HG03095 (cell line): ENCODE results near the gene MTX1.
A peak's percentile ranks its signal among the peaks of the same experiment; 100 is the strongest.
"Not testable (repeated sequence)": the region's sequence is repeated elsewhere in the genome, so short reads cannot be mapped to it uniquely, and the experiment has no call there.

Experiments used
- ATAC-seq: cut with Tn5 transposase; IDR thresholded peaks from one replicate; pipeline ENCODE4 v1.9.1; 2021; ENCODE audit warnings: moderate library complexity; ENCODE audit not compliant: unreplicated experiment

Gene MTX1, protein sequence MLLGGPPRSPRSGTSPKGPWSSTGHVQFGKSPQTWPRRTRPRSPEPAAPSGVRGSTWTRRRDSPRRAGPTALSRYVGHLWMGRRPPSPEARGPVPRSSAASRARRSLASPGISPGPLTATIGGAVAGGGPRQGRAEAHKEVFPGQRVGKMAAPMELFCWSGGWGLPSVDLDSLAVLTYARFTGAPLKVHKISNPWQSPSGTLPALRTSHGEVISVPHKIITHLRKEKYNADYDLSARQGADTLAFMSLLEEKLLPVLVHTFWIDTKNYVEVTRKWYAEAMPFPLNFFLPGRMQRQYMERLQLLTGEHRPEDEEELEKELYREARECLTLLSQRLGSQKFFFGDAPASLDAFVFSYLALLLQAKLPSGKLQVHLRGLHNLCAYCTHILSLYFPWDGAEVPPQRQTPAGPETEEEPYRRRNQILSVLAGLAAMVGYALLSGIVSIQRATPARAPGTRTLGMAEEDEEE

DNA sequence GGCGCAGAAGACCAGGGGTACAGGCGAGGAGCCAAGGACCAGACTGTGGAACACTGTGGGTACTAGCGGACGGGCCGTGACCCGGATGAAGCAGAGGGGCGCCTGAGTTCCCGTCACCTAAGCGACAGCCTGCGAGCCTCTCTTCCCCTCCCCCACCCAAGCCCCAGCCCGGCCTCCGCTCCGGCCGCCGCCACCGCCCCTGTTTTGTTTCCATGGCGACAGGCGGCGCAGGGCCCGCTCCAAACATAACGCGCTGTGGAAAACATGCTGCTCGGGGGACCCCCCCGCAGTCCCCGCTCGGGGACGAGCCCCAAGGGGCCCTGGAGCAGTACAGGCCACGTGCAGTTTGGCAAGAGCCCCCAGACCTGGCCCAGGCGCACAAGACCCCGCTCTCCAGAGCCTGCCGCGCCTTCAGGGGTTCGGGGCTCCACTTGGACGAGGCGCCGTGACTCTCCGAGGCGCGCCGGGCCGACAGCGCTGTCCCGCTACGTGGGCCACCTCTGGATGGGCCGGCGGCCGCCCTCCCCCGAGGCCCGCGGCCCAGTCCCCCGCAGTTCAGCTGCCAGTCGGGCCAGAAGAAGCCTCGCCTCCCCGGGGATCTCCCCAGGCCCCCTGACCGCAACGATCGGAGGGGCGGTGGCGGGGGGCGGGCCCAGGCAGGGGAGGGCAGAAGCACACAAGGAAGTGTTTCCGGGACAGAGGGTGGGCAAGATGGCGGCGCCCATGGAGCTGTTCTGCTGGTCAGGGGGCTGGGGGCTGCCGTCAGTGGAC lies at the start of gene MTX1:
TSS of gene MTX1 (plus strand) at position 155 of the 771 bp plus-strand sequence. CDS start at position 265, 110 bp downstream.
- ATAC-seq: peak; percentile 59

DNA sequence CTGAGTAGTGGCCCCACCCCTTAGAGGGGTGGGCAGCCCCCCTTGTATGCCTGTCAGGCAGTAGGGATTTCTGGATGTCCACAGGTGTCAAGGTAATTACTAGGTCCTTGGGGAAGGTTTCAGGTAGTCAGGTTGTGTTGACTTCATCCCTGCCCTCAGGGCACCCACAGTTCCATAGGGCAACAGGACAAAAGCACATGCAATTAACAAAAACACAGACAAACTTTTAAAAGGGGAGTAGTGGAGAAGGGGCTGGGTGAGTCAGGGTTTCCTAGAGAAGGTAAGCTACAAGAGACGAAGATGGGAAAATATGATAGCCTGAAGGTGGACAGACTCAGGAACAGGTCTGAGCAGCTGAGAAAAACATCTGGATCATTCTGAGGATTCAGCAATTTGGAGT lies 49.5 kb upstream of the MTX1 start:
- no peak for ATAC-seq

DNA sequence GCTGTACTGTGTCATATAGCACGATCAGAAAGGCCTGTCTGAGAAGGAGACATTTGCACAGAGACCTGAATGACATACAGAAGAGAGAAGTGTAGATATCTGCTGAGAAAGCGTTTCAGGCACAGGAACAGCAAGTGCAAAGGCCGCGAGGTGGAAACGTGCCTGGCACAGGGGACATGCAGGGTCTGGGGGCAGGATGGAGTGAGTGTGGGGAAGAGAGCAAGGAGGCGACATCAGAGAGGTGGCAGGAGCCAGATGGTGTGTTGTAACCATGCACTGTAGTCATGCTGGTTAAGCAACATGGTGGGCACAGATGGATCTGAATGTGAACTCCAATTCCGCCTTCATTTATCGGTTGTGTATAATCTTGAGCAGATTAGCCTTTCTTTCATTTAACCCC lies 48.4 kb upstream of the MTX1 start:
- ATAC-seq: no peak

DNA sequence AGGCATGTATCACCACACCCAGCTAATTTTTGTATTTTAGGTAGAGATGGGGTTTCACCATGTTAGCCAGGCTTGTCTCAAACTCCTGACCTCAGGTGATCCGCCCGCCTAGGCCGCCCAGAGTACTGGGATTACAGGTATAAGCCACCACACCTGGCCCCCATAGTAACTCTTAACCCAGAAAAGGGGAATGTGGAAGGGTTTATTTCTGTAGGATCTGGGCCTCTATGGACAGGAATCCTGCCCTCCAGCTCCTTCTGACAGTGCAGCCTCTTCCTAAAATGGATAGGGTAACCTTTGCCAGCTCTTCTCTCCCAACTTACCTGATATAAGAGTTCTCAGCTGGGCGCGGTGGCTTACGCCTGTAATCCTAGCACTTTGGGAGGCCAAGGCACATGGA lies 45.9 kb upstream of the MTX1 start:
- ATAC-seq: not testable (repeated sequence)

DNA sequence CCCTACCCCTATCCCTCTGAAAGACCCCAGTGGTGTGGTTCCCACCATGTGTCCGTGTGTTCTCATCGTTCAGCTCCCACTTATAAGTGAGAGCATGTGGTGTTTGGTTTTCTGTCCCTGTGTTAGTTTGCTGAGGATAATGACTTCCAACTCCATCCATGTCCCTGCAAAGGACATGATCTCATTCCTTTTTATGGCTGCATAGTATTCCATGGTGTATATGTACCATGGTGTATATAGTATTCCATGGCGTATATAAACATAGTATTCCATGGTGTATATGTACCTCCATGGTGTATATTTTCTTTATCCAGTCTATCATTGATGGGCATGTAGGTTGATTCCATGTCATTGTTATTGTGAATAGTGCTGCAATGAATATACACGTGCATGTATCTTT lies 44.7 kb upstream of the MTX1 start:
- not testable (repeated sequence) for ATAC-seq

DNA sequence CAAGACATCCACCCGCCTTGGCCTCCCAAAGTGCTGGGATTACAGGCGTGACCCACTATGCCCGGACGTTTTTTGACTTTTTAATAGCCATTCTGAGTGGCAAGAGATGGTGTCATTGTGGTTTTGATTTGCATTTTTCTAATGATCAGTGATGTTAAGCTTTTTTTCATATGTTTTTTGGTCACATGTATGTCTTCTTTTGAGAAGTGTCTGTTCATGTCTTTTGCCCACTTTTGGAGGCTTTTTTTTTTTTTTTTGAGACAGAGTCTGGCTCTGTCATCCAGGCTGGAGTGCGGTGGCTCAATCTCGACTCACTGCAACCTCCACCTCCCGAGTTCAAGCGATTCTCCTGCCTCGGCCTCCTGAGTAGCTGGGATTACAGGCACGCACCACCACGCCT lies 43.9 kb upstream of the MTX1 start:
- not testable (repeated sequence) for ATAC-seq

DNA sequence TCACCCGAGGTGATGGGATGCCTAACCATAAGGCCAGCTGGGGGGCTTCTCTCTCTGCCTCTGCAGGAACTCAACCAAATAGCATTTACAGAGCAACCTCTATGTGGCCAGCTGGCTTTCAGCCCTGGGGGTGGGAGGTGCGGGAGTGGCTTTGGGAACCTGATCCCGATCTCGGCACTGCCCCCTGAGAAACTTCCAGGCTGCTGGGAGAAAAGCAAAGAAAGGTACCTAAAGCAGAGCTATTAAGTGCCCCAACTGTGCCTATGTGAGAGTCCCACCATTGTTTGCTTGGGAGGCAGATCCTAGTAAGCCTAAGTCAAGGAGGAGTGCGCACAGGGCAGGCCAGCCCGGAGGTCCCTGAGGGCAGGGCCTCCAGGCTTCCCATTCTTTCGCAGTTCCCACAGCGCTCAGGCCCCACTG lies 42.4 kb upstream of the MTX1 start:
- no peak for ATAC-seq

DNA sequence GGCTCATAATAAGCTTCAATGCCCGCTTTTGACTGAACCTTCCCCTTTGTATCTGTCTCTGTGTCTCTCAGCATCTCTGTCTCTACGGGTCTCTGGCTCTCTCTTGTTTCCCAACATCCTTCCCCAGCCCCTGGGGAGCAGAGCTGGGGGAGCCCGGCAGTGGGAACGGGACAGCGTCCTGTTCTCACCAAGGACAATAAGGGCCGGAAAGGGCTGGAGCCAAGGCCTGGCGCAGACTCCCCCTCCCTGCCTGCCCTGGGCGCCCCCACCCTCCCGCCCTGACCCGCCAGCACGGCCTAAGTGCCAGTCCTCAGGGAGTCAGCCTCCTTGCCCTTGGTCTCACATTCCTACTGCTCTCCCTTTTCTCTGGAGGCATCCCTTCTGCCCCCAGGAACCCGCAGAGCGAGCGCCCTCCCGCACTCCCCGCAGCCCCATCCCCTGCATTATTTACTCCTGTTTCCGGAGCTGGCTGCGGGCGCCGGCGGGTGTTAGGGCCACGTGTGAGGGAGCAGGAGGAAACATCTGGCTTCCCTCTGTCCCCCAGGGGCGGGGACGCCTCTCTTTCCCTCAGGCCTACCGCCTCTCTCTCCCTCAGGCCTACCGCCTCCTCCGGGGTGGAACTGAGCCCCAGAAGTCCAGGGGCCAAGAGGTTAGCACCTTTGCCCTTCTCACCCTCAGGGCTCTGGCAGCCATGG lies 41.9 kb upstream of the MTX1 start:
- no peak for ATAC-seq

DNA sequence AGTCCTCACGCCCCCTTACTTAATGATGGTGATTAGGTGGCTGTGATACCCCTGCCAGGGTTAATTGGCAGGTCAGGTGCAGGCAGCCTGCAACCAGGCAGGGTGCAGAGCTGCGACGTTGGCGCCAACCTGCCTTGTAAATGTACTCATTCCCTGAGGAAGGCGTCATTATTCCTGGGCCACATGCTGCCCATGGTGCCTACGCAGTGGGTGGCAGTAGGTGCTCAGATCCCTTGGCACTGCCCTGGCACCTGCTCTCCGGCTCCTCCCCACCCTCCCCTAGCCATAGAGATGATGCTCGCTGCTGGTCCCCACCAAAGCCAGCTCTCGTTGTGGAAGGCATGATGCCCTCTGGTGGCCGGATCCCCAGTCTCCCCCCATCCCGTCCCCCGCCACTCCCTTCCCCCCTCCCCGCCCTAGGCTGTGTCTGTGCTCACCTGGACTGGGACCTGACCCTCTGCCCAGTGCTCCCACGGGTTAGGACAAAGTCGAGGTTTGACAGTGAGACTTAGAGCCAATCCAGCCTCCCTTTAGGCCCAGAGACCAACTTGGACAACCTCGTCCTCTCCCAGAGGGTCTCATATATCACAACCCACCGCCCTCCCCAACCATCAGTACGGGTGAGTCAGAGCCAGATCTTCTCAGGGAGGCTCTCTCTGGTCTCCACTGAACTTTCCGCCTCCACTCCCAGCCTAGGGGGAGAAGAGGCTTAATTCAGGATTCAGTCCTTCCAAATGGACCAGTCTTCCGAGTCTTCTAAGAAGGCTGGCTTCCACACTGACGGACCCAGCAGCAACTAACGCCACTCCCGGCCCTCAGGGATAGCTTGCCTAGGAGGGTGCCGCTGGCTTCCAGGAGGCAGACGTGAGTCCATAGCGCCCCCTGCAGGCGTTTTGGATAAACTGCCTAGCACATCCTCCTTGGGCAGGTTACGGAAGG lies 41.1 kb upstream of the MTX1 start:
- ATAC-seq: no peak

DNA sequence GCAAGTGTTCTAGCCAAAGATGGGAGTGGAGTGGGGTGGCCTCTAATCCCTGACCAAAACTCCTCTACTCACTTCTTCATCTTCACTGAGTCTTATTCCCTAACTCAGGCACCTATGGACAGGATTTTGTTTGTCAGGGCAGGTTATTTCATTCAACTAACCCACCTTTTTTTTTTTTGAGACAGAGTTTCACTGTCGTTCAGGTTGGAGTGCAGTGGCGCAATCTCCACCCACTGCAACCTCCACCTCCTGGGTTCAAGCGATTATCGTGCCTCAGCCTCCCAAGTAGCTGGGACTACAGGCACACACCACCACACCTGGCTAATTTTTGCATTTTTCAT lies 40.4 kb upstream of the MTX1 start:
- not testable (repeated sequence) for ATAC-seq

DNA sequence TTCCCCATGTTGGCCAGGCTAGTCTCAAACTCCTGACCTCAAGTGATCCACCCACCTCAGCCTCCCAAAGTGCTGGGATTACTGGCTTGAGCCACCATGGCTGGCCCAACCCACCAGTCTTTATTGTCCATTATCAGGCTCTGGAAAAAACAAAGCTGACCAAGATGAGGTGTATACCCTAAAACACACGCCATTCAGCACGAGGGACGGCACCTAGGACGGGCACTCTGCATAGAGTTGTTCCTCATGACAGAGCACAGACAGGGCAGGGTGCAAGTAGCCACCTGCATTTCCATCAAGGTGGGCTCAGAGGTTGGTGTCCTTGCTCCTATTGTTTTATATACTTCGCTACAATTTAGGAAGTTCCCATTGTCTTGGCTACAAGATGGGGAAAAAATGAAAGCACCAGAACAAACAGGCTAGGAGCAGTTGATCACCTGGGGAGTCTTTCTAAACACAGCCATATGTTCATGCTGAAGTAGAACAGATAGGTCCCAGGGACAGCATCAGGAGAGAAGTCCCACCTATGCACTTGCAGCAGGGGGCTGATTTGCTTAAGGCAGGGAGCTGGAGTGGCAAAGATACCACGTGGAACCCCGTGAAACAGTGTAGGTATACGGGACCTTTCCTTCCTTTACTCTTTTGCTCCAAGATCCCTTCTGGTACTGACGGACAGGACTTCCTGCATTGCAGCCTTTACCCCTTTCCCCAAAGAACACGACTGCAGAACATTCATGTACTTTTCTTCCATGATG lies 39.9 kb upstream of the MTX1 start:
- ATAC-seq: no peak

DNA sequence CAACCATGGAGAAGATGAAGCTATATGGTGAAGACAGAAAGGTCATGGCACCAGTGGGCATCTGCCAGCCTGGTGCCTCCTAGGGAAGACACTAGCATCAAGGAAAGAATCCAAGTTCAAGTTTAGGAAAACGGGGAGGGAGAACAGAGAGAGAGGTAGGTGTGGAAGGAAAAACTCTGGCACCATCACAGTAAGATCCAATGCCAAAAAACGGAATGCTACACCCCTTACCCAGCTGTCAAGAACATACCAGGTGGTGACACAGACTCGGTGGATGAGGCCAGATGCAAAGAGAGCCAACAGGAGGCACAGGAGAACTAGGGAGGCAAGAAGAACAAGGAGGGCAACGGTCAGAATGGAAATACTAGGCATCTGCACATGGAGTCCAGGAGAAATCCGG lies 39.0 kb upstream of the MTX1 start:
- no peak for ATAC-seq

DNA sequence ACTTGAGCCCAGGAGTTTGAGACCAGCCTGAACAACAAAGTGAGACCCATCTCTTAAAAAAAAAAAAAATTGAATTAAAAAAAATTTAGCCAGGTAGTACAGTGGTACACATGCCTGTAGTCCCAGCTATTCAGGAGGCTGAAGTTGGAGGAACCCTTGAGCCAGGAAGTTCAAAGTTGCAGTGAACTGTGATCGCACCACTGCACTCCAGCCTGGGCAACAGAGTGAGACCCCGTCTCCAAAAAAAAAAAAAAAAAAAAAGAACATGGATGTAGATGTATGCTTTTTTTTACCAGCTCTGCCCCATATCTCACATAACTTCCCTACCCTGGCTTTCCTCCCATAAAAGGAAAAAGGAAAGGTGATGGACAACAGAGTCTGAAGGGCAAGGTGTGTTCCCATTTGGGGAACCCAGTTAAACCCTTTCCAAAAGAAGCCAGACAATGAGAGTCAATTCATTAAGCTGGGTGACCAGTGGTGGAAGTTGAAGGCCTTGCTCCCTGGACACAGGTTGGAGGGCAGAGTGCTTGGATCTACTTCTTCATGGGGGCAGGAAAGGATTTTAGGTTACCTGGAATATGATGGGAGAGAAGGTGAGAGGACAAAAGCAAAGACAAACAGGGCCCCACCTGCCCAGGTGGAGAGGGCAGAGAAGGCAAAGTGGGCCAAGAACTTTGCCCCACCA lies 38.3 kb upstream of the MTX1 start:
- ATAC-seq: no peak

DNA sequence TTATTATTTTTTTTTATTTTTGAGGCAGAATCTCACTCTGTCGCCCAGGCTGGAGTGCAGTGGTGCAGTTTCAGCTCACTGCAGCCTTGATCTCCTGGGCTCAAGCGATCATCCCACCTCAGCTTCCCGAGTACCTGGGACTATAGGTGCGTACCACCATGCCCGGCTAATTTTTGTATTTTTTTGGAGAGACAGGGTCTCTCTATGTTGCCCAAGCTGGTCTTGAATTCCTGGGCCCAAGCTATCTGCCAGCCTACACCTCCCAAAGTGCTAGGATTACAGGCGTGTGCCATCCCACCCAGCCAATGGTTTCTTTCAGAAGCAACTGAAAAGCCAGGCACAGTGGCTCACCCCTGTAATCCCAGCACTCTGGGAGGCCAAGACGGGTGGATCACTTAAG lies 37.7 kb upstream of the MTX1 start:
- ATAC-seq: no peak

DNA sequence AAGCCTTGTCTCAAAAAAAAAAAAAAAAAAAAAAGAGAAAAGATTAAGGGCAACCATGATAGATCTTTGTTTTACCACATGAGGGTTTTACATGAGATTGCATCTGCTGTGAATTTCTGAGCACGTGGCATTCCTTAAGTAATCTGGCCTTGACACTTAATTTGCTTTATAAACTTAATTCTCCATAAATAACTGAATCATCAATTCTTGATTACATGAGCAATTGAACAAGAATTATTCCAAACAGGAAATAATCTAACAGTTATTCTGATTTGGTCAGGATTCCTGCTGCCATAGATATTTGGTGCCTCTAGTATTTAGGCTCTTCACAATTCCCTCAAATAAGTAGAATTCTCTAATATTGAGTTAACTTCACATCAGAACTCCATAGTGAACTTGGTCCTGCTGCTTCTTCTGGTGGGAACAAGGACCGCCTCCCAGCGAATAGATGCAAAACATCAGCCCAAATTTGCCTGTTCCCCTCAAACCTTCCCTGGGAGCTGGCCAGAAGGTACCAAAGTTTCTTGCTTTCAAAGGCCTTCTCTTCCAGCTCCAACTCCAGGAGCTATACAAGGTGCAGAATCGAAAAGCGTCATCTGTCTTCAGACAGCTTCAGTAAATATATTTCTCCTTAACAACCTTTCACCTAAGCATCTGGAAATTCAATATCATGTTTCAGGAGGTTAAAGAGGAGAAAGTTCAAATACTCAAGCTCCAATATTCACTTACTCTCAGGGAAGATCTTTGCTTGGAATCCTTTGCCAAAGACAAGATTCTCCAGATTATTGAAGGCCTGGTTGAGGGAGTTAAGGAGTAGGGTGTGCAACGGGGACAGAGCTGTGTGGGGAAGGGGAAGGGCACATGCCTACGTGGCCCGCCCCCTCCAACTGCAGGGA lies 36.4 kb upstream of the MTX1 start:
- ATAC-seq: no peak

DNA sequence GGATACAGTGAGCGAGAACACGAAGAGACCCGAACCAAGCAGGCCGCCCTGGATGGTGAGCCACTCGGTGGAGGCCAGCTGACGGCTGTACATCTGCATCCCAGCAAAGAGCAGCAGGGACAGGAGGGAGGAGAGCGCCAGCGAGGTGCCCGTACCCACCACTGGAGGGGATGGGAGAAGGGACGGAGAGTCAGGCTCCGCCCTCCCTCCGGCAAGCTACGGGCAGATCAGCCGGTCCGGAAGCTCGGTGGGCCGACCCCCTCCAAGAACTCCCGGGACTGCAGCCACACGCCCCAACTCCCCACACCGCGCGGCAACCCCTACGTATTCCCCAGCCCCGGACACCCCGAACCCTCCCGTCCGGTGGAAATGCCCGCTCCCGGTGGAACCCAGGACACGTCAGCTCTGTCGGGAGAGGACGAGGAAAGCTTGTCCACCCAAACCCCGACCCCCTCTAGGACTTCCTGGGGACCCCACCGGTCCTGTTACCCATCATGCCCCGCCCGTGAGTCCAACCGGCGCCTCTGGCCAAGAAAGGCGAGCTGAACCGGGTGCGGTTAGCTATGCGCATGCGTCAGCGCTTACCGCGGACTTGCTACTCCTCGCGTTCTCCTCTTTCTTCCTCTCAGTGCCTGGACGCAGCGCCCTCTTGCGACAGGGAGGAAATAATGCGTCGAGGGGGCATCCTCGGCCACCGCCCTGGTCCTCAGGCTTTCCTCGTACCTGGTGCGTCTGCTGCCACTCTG lies 35.6 kb upstream of the MTX1 start, which contains the start of gene KRTCAP2:
TSS of gene KRTCAP2 (minus strand) at position 573 of the 746 bp plus-strand sequence. CDS start at position 493, 80 bp downstream.
- ATAC-seq: peak; percentile 52
